AG10803 (cell line): Measurements from ENCODE around the gene GIMAP8.

ENCODE experiments used
- DNase-seq: peaks from one replicate; pipeline ENCODE4 v3.0.0; 2010; ENCODE audit warnings: low read depth
- H3K4me3 ChIP-seq: 2 replicates; pipeline ENCODE4 v1.5.1; 2011; ENCODE audit warnings: mild to moderate bottlenecking, low read length, control low read depth
- TF ChIP-seq, protein P1 (sequence below): conservative IDR thresholded peaks from 2 replicates; pipeline ENCODE4 v1.5.1; 2011; ENCODE audit warnings: mild to moderate bottlenecking, low read length, control low read depth, inconsistent platforms

Gene GIMAP8

DNA sequence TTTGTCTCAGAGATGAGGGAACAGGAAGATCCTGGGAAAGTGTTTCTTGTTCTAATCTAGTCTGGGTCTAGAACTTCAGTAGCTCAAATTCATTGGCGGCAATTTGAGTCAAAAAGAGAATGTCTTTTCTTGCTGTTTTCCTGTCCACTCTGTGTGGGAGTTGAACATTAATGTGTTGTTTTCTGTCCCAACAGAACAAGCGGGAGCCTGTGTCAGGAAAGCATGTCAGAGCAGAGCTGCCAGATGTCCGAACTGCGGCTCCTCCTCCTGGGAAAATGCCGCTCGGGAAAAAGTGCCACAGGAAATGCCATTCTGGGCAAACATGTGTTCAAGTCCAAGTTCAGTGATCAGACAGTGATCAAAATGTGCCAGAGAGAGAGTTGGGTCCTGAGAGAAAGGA is 16.0 kb downstream of the GIMAP8 start:
- H3K4me3 ChIP-seq = no peak overlapping the region
- TF ChIP-seq, protein P1, sequence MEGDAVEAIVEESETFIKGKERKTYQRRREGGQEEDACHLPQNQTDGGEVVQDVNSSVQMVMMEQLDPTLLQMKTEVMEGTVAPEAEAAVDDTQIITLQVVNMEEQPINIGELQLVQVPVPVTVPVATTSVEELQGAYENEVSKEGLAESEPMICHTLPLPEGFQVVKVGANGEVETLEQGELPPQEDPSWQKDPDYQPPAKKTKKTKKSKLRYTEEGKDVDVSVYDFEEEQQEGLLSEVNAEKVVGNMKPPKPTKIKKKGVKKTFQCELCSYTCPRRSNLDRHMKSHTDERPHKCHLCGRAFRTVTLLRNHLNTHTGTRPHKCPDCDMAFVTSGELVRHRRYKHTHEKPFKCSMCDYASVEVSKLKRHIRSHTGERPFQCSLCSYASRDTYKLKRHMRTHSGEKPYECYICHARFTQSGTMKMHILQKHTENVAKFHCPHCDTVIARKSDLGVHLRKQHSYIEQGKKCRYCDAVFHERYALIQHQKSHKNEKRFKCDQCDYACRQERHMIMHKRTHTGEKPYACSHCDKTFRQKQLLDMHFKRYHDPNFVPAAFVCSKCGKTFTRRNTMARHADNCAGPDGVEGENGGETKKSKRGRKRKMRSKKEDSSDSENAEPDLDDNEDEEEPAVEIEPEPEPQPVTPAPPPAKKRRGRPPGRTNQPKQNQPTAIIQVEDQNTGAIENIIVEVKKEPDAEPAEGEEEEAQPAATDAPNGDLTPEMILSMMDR = no peak
- no peak for DNase-seq

DNA sequence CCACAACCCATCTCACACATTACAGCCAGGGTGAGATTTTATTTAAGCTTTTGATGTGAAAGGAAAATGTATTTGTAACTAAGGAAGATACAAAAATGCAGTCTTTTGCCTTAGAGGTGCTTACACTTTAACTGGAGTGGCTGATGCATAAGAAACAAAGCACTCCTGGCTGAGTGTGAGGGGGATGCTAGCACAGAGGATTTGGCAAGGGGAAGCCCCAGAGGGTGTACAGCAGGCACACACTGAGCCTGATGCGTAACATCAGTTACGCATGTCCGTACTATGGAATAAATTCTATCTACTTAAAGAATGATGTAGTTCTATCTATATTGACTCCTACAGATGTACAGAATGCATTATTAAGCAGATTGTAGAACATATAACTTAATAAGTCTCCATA is 17.8 kb downstream of the GIMAP8 start:
- no peak for DNase-seq
- no peak overlapping the region for H3K4me3 ChIP-seq
- TF ChIP-seq, protein P1 = no peak

DNA sequence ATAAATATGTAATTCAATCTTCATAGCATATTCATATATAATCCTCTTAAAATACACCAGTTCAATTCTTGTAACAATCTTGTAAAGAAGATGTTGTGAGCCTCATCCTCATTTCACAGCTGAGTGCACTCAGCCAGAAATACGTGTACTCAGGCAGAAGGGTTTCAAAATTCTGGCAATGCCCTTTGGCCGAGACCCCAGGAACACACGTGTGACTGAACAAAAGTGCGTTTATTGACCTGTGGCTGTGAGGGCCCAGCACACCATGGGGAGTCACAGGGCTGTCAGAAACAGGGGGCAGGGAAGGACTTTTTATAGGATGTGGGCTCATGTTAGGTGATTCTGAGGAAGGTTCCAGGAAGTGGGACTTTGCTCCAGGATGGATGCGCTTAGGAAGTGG is 21.5 kb downstream of the GIMAP8 start:
- TF ChIP-seq, protein P1 = no peak
- no peak overlapping the region for H3K4me3 ChIP-seq
- no peak for DNase-seq

DNA sequence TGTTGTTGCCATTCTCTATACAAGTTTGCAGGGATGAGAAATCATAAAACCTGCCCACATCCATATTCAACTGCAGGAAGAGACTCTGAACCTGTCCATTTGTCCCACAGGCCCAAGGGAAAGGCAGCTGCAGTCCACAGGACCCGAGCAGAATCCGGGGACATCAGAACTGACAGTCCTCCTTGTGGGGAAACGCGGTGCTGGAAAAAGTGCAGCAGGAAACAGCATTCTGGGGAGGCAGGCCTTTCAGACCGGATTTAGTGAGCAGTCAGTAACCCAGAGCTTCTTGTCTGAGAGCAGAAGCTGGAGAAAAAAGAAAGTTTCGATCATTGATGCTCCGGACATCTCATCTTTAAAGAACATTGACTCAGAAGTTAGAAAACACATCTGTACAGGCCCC is 23.5 kb downstream of the GIMAP8 start:
- TF ChIP-seq, protein P1 = no peak
- no peak for DNase-seq
- H3K4me3 ChIP-seq = no peak overlapping the region

DNA sequence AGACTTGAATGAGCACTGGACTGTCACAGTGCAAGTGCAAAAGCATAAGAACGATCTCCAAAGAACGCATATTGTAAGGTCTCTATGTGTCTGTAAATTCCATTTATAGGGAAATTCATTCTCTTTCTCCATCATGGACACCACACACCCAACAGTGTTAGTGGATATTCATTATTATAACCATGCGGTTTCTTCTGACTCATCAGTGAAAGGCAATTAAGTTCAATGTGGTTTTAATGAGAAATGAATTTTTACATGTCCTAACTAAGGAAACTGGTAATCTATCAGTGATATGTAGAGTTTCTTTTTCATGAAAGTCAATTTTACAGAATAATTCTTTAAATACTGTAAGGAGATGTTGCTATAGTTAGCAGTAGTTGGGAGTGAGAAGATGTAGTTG is 25.9 kb downstream of the GIMAP8 start:
- DNase-seq = no peak
- TF ChIP-seq, protein P1 = no peak
- H3K4me3 ChIP-seq = no peak overlapping the region

DNA sequence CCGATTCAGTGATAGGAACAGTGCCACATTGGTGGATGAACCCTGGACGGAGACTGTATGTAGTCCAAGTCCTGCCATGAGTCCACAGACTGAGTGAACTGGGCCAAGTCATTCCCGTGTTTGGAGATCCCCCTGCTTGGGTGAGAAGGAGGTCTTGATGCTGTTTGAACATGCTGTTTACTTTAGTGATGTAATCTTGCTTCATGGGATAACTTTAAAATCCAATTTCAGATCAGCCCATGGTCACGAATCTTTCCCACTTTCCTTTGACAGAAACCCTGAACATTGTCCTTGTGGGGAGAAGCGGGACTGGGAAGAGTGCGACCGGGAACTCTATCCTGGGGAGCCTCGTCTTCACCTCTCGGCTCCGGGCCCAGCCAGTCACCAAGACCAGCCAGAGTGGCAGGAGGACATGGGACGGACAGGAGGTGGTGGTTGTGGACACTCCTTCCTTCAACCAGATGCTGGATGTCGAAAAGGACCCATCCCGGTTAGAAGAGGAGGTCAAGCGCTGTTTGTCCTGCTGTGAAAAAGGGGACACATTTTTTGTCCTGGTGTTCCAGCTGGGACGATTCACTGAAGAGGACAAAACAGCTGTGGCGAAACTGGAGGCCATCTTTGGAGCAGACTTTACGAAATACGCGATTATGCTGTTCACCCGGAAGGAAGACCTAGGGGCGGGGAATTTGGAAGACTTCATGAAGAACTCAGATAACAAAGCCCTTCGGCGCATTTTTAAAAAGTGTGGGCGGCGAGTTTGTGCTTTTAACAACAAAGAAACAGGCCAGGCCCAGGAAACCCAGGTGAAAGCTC is 26.6 kb downstream of the GIMAP8 start:
- no peak for DNase-seq
- TF ChIP-seq, protein P1 = no peak
- no peak overlapping the region for H3K4me3 ChIP-seq

DNA sequence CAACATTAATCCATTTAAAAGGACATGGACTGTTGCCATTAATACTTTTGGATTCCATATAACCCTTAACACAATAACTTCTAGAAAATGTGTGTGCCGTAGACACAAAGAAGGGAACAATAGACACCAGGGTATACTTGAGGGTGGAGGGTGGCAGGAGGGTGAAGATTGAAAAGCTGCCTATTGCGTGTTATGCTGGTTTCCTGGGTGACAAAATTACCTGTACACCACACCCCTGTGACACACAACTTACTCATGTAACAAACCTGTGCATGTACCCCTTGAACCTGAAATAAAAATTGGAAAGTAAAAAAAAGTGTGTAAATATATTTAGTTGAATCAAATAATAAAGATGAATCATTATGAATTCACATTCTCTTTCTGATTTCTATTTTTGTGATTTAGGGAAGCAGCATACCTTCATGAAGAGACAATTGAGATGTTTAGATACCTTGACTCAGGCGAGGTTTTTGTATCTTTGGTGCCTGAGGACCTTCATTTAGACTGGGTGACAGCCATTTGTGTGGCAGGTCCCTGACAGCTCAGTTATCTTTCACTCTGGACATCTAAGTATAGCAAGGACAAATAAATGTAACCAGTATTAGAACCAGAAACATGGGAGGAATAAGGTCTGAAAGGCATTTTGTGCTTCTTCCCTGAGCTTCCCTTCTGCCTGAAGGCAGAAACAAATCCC is 28.7 kb downstream of the GIMAP8 start:
- H3K4me3 ChIP-seq = no peak overlapping the region
- TF ChIP-seq, protein P1 = no peak
- no peak for DNase-seq
